Liver (tissue), 9 donors: ENCODE measurements around the gene SLC2A9. TPM values are rescaled to one million over a fixed set of nuclear protein-coding genes. Genes with fewer than 3 reads are reported as not detected.

ENCODE experiments used
- DNase-seq: peaks from one replicate; pipeline ENCODE4 v3.0.0-alpha.2; 2017; ENCODE audit warnings: low spot score
- H3K27ac ChIP-seq, 2 donors: one replicate each; pipeline ENCODE4 v1.7.0; 2013; ENCODE audit warnings: inconsistent platforms in 2 of 2, low read length in 2 of 2, control low read depth in 1 of 2, low read depth in 1 of 2, mild to moderate bottlenecking in 1 of 2
- H3K27me3 ChIP-seq, 4 donors: one replicate each; pipeline versions ENCODE4 v1.6.1 to v1.7.0; 2013; ENCODE audit warnings: low read length in 3 of 4, inconsistent platforms in 1 of 4, mild to moderate bottlenecking in 1 of 4, moderate library complexity in 1 of 4; ENCODE audit not compliant: control insufficient read depth in 4 of 4, insufficient read depth in 4 of 4
- H3K36me3 ChIP-seq, 4 donors: one replicate each; pipeline versions ENCODE4 v1.6.1 to v1.7.0; 2013; ENCODE audit warnings: low read length in 3 of 4, mild to moderate bottlenecking in 3 of 4, low read depth in 1 of 4, moderate library complexity in 1 of 4; ENCODE audit not compliant: control insufficient read depth in 4 of 4, insufficient read depth in 3 of 4
- H3K4me1 ChIP-seq, 4 donors: one replicate each; pipeline versions ENCODE4 v1.6.1 to v1.7.0; 2013; ENCODE audit warnings: low read length in 3 of 4, mild to moderate bottlenecking in 3 of 4, moderate library complexity in 1 of 4; ENCODE audit not compliant: control insufficient read depth in 4 of 4, insufficient read depth in 4 of 4
- H3K4me3 ChIP-seq, 3 donors: one replicate each; pipeline versions ENCODE4 v1.6.1 to v1.7.0; 2013; ENCODE audit warnings: low read length in 3 of 3, control low read depth in 1 of 3, low read depth in 1 of 3, mild to moderate bottlenecking in 1 of 3
- H3K9ac ChIP-seq, 2 donors: one replicate each; pipeline ENCODE4 v1.7.0; 2013; ENCODE audit warnings: low read length in 2 of 2, mild to moderate bottlenecking in 2 of 2, moderate library complexity in 2 of 2, control low read depth in 1 of 2, low read depth in 1 of 2
- H3K9me3 ChIP-seq, 4 donors: one replicate each; pipeline versions ENCODE4 v1.6.1 to v1.7.0; 2013; ENCODE audit warnings: low read length in 3 of 4; ENCODE audit not compliant: control insufficient read depth in 4 of 4
- CTCF ChIP-seq: fragments of 150-350 bp; IDR thresholded peaks from 2 replicates; pipeline ENCODE4 v1.5.1; 2017; ENCODE audit warnings: improper control_type of control experiment, low read depth, low read length; ENCODE audit not compliant: missing input control
- FOXA2 ChIP-seq: IDR thresholded peaks from 2 replicates; pipeline ENCODE4 v1.6.1; 2016; ENCODE audit warnings: antibody characterized with exemption
- GABPA ChIP-seq, 2 donors: IDR thresholded peaks in 1 of 2; conservative IDR thresholded peaks in 1 of 2; 2 replicates each; pipeline ENCODE4 v1.6.1; 2016; ENCODE audit warnings: antibody characterized with exemption in 2 of 2, mild to moderate bottlenecking in 1 of 2, moderate library complexity in 1 of 2
- HNF4A ChIP-seq, 2 donors: conservative IDR thresholded peaks; 2 replicates each; pipeline ENCODE4 v1.6.1; 2016; ENCODE audit warnings: antibody characterized with exemption in 2 of 2, mild to moderate bottlenecking in 2 of 2
- HNF4G ChIP-seq: IDR thresholded peaks from 2 replicates; pipeline ENCODE4 v1.6.1; 2016; ENCODE audit warnings: antibody characterized with exemption
- JUND ChIP-seq, 2 donors: IDR thresholded peaks; 2 replicates each; pipeline ENCODE4 v1.6.1; 2016; ENCODE audit warnings: antibody characterized with exemption in 2 of 2
- RAD21 ChIP-seq, 2 donors: IDR thresholded peaks; 2 replicates each; pipeline ENCODE4 v1.6.1; 2016; ENCODE audit warnings: antibody characterized with exemption in 2 of 2, mild to moderate bottlenecking in 2 of 2
- REST ChIP-seq: IDR thresholded peaks from 2 replicates; pipeline ENCODE4 v1.6.1; 2016; ENCODE audit warnings: antibody characterized with exemption, mild to moderate bottlenecking
- RXRA ChIP-seq, 2 donors: IDR thresholded peaks; 2 replicates each; pipeline ENCODE4 v1.6.1; 2017 to 2018; ENCODE audit warnings: antibody characterized with exemption in 2 of 2, mild to moderate bottlenecking in 1 of 2
- SP1 ChIP-seq: IDR thresholded peaks from 2 replicates; pipeline ENCODE4 v1.6.1; 2018; ENCODE audit warnings: antibody characterized with exemption, mild to moderate bottlenecking
- TAF1 ChIP-seq: conservative IDR thresholded peaks from 2 replicates; pipeline ENCODE4 v1.6.1; 2016; ENCODE audit warnings: antibody characterized with exemption, mild to moderate bottlenecking
- YY1 ChIP-seq: IDR thresholded peaks from 2 replicates; pipeline ENCODE4 v1.6.1; 2016; ENCODE audit warnings: antibody characterized with exemption, mild to moderate bottlenecking
- WGBS: extraction: QIAGEN DNeasy Blood & Tissue Kit; methylation state at CpG from one replicate; pipeline ENCODE4 v1.1.7; 2013; 5-methylcytosine and 5-hydroxymethylcytosine counted together
- polyA plus RNA-seq, 2 donors: library from polyadenylated mRNA; stranded (reverse) in 1 of 2; unstranded in 1 of 2; fragments of 200-250 nt in 1 of 2; fragments of >200 nt in 1 of 2; fragmentation: Nextera tagmentation in 1 of 2; extraction: Ambion mirVana in 1 of 2; gene quantifications; one replicate each; pipeline versions ENCODE4 v1.2.1 to v1.2.3, GENCODE V29; 2013 to 2015
- total RNA-seq, 2 donors: library from RNA; depleted of rRNA; stranded (reverse); fragments of >200 nt; gene quantifications; one replicate each; pipeline ENCODE4 v1.2.3, GENCODE V29; 2014
- TF ChIP-seq, protein P1 (sequence below): IDR thresholded peaks from 2 replicates; pipeline ENCODE4 v1.6.1; 2016; ENCODE audit warnings: antibody characterized with exemption
- TF ChIP-seq, protein P2 (sequence below): IDR thresholded peaks from 2 replicates; pipeline ENCODE4 v1.6.1; 2016; ENCODE audit warnings: antibody characterized with exemption
- donor health status: healthy.
- donor health status: healthy.
- donor health status: healthy.
- donor health status: healthy.
- donor health status: healthy.

Gene SLC2A9
- total and polyA plus RNA-seq, 4 donors, result 6.2 to 49.0 (median 21.6) TPM

DNA sequence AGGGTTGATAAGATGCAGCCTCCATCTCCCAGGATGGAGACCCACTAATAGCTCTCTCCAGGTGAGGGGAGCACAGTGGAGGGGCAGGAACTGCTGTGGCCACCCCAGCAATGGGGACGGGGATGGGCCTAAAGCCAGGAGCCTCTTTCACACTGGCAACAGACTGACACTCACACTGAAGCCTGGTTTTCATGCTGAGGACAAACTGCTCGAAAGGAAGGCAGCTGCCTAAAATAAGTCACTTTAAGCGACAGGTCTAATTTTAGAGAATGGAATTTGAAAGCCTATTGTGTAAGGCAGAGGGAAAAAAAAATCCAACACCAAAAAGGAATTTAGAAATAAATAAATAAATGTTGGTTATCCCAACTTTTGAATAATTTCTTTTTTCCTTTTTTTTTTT lies 104.4 kb downstream of the SLC2A9 start (continued):
- TF ChIP-seq CTCF (no peak), SP1 (no peak), TAF1 (no peak), HNF4G (no peak), FOXA2 (no peak), YY1 (no peak)

- WGBS, result 81% methylated on average over 1 of the region's 1 CpG
- peaks cover 0 to 20% (median 4%) of the 10 kb centered on the region in 4 donors for H3K36me3 ChIP-seq
- no peak overlapping the region for H3K9ac ChIP-seq
- H3K9me3 ChIP-seq, result no peaks in the 10 kb centered on the region
- H3K27me3 ChIP-seq, result no peaks in the 10 kb centered on the region
- H3K27ac ChIP-seq, result no peak overlapping the region
- no peaks in the 10 kb centered on the region for H3K4me1 ChIP-seq
- TF ChIP-seq REST, result no peak
- no peak overlapping the region for H3K4me3 ChIP-seq
- DNase-seq, result no peak
These were observed 105.0 kb downstream of the SLC2A9 start for GRCh38 chr4:9916346-9916745.

GRCh38 chr4:9913846-9914245 lies 107.5 kb downstream of the SLC2A9 start:
- H3K27ac ChIP-seq, result no peak overlapping the region
- no peak overlapping the region for H3K9ac ChIP-seq
- no peaks in the 10 kb centered on the region for H3K9me3 ChIP-seq
- DNase-seq, result no peak
- 91% methylated on average over 3 of the region's 3 CpGs for WGBS
- peaks cover 0 to 10% (median 5%) of the 10 kb centered on the region in 4 donors for H3K36me3 ChIP-seq
- TF ChIP-seq JUND (IDR thresholded peaks at IDR 0.05) (no peak), HNF4A (conservative IDR thresholded peaks at IDR 0.05) (no peak), TAF1 (no peak), RAD21 (IDR thresholded peaks at IDR 0.05) (no peak), SP1 (no peak), GABPA (IDR thresholded peaks at IDR 0.05 in 1 of 2, conservative IDR thresholded peaks at IDR 0.05 in 1 of 2) (no peak), REST (no peak), RXRA (IDR thresholded peaks at IDR 0.05) (no peak), YY1 (no peak)
- TF ChIP-seq, protein P1, sequence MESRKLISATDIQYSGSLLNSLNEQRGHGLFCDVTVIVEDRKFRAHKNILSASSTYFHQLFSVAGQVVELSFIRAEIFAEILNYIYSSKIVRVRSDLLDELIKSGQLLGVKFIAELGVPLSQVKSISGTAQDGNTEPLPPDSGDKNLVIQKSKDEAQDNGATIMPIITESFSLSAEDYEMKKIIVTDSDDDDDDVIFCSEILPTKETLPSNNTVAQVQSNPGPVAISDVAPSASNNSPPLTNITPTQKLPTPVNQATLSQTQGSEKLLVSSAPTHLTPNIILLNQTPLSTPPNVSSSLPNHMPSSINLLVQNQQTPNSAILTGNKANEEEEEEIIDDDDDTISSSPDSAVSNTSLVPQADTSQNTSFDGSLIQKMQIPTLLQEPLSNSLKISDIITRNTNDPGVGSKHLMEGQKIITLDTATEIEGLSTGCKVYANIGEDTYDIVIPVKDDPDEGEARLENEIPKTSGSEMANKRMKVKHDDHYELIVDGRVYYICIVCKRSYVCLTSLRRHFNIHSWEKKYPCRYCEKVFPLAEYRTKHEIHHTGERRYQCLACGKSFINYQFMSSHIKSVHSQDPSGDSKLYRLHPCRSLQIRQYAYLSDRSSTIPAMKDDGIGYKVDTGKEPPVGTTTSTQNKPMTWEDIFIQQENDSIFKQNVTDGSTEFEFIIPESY, result no peak
- TF ChIP-seq, protein P2, sequence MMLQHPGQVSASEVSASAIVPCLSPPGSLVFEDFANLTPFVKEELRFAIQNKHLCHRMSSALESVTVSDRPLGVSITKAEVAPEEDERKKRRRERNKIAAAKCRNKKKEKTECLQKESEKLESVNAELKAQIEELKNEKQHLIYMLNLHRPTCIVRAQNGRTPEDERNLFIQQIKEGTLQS, result no peak
- H3K4me3 ChIP-seq, result no peak overlapping the region
- no peaks in the 10 kb centered on the region for H3K4me1 ChIP-seq
- no peaks in the 10 kb centered on the region for H3K27me3 ChIP-seq
